DOHH2 (cell line): ENCODE measurements around the gene FNDC3A.

Experiments
- H3F3A ChIP-seq: fragments of 200-600 bp; sonication (generic), shearing (Covaris generic); 2 replicates; pipeline ENCODE4 v1.6.0; 2016; ENCODE audit warnings: antibody characterized with exemption, mild to moderate bottlenecking; ENCODE audit not compliant: control insufficient read depth, insufficient read depth
- H3K27ac ChIP-seq: fragments of 200-600 bp; sonication (generic); 2 replicates; pipeline ENCODE4 v1.5.1; 2014; ENCODE audit warnings: low read depth, mild to moderate bottlenecking, low read length, moderate library complexity
- H3K27me3 ChIP-seq: fragments of 200-600 bp; sonication (generic); 2 replicates; pipeline ENCODE4 v1.6.1; 2014; ENCODE audit warnings: mild to moderate bottlenecking, low read length, mixed read lengths; ENCODE audit not compliant: control insufficient read depth
- H3K36me3 ChIP-seq: fragments of 200-600 bp; sonication (generic); 2 replicates; pipeline ENCODE4 v1.6.1; 2014; ENCODE audit warnings: mild to moderate bottlenecking, low read length, moderate library complexity, mixed read lengths; ENCODE audit not compliant: control insufficient read depth
- H3K4me1 ChIP-seq: fragments of 200-600 bp; sonication (generic); 2 replicates; pipeline ENCODE4 v1.6.1; 2014; ENCODE audit warnings: mild to moderate bottlenecking, low read length, mixed read lengths; ENCODE audit not compliant: control insufficient read depth
- H3K4me2 ChIP-seq: fragments of 200-600 bp; sonication (generic); 2 replicates; pipeline ENCODE4 v1.6.0; 2014; ENCODE audit warnings: mild to moderate bottlenecking, low read length, moderate library complexity
- H3K4me3 ChIP-seq: fragments of 200-600 bp; sonication (generic); 2 replicates; pipeline ENCODE4 v1.5.1; 2014; ENCODE audit warnings: mild to moderate bottlenecking, low read length, mixed read lengths
- H3K79me2 ChIP-seq: fragments of 200-600 bp; sonication (generic); 2 replicates; pipeline ENCODE4 v1.6.1; 2014; ENCODE audit warnings: mild to moderate bottlenecking, low read length, mixed read lengths; ENCODE audit not compliant: control insufficient read depth
- H3K9me2 ChIP-seq: fragments of 200-600 bp; sonication (generic); replicated peaks from 2 replicates; pipeline ENCODE4 v1.6.1; 2014; ENCODE audit warnings: mild to moderate bottlenecking, low read length, mixed read lengths; ENCODE audit not compliant: control insufficient read depth
- H3K9me3 ChIP-seq: fragments of 200-600 bp; sonication (generic); 2 replicates; pipeline ENCODE4 v1.6.1; 2014; ENCODE audit warnings: antibody characterized with exemption, low read length, mixed read lengths; ENCODE audit not compliant: control insufficient read depth, insufficient read depth
- H4K20me1 ChIP-seq: fragments of 200-600 bp; sonication (generic); 2 replicates; pipeline ENCODE4 v1.6.0; 2014; ENCODE audit warnings: low read depth, mild to moderate bottlenecking, antibody characterized with exemption, low read length, moderate library complexity; ENCODE audit not compliant: control insufficient read depth, insufficient read depth
- EZH2phosphoT487 ChIP-seq: fragments of 200-600 bp; sonication (generic); IDR thresholded peaks from 2 replicates; pipeline ENCODE4 v1.6.1; 2017; ENCODE audit warnings: borderline replicate concordance, mild to moderate bottlenecking, antibody characterized with exemption, low read length, moderate library complexity, mixed read lengths
- TF ChIP-seq, protein P1 (sequence below): fragments of 200-600 bp; sonication (generic); IDR thresholded peaks from one replicate; pipeline ENCODE4 v1.5.1; 2014; ENCODE audit warnings: antibody characterized with exemption, mild to moderate bottlenecking, low read depth, low read length; ENCODE audit not compliant: poor library complexity, severe bottlenecking

Gene FNDC3A

DNA sequence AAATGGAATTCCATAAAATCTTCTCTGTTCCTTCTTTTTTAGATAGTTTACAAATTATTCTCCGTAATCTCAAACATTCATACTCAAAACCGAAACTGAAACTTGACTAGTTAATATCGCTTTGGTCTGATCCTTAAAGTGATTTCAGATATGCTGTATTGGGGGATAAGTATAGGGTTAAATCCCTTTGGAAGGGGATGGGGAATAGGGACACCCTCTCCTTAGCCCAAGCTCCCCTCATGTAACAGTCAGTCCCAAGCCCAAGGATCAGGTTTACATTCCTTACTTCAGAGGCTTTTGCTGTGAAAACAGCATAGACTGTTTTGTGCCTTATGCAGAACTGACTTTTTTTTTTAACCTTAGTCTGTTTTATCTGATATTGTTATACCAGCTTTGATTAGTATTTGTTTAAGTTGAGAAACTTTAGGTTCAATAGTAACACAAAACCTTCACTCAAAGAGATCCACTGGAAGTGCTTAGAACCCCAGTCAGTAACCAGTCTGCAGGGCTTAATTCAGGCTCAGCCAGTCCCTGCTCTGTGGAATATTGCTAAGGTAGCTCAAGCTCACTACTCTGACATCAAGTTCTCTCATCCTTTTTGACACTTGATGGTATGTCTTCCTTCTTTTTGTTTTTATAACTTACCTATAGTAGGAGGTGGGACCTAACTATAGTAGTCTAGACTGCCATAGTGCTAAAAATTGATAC lies 282.5 kb downstream of the FNDC3A start:
- no peak for TF ChIP-seq EZH2phosphoT487
- TF ChIP-seq, protein P1, sequence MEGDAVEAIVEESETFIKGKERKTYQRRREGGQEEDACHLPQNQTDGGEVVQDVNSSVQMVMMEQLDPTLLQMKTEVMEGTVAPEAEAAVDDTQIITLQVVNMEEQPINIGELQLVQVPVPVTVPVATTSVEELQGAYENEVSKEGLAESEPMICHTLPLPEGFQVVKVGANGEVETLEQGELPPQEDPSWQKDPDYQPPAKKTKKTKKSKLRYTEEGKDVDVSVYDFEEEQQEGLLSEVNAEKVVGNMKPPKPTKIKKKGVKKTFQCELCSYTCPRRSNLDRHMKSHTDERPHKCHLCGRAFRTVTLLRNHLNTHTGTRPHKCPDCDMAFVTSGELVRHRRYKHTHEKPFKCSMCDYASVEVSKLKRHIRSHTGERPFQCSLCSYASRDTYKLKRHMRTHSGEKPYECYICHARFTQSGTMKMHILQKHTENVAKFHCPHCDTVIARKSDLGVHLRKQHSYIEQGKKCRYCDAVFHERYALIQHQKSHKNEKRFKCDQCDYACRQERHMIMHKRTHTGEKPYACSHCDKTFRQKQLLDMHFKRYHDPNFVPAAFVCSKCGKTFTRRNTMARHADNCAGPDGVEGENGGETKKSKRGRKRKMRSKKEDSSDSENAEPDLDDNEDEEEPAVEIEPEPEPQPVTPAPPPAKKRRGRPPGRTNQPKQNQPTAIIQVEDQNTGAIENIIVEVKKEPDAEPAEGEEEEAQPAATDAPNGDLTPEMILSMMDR: no peak
- Histone ChIP-seq H4K20me1 (no peaks in the 10 kb centered on the region), H3K27ac (no peak overlapping the region), H3K4me2 (no peak overlapping the region), H3F3A (no peaks in the 10 kb centered on the region), H3K4me1 (no peaks in the 10 kb centered on the region), H3K79me2 (no peaks in the 10 kb centered on the region), H3K27me3 (no peaks in the 10 kb centered on the region), H3K36me3 (peaks cover 42% of the 10 kb centered on the region), H3K4me3 (no peak overlapping the region), H3K9me2 (no peaks in the 10 kb centered on the region), H3K9me3 (no peaks in the 10 kb centered on the region)
